Measurements from ENCODE around the gene EMSY.

EMSY gene

DNA sequence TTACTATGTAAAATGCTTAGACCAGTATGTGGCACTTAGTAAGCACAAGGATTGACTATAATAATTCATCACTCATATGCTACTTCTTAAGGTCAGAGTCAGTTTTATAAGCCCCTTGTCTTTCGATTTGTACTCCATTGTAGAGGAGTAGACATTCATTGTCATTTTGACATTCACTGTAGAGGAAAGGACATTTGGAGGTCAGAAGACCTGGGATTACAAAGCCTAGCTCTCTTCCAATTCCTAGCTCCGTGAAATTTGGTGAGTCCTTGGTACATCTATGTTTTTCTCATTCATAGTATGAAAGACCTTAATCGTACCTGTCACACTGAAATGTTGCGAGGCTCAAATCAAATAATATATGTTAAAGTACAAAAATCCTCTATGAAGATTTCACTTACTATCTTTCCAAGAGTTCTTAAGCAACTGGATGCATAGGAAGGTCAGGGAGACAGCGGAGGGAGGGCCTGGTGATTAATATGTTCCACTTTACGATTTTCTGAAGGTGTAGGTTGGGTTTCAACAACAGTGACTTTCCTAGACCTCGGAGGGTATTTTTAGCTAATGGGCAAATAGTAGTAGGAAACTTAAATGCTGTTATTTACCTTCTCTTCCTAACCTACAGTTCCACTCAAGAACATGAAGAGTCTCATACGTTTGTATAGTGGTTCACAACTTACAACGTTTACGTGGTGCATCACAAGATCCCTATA is 1.4 kb upstream of the EMSY start:
- DNase-seq (ENCODE audit: low read depth), result no peak
- peak overlapping the region; percentile 97 for H3K4me3 ChIP-seq (ENCODE audit: low read depth, low read length)
- TF ChIP-seq, protein P1, sequence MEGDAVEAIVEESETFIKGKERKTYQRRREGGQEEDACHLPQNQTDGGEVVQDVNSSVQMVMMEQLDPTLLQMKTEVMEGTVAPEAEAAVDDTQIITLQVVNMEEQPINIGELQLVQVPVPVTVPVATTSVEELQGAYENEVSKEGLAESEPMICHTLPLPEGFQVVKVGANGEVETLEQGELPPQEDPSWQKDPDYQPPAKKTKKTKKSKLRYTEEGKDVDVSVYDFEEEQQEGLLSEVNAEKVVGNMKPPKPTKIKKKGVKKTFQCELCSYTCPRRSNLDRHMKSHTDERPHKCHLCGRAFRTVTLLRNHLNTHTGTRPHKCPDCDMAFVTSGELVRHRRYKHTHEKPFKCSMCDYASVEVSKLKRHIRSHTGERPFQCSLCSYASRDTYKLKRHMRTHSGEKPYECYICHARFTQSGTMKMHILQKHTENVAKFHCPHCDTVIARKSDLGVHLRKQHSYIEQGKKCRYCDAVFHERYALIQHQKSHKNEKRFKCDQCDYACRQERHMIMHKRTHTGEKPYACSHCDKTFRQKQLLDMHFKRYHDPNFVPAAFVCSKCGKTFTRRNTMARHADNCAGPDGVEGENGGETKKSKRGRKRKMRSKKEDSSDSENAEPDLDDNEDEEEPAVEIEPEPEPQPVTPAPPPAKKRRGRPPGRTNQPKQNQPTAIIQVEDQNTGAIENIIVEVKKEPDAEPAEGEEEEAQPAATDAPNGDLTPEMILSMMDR (IDR thresholded peaks at IDR 0.05; ENCODE audit: insufficient read depth, low read depth, low read length, missing control alignments), result no peak

GRCh38 chr11:76444065-76444383 is 794 bp upstream of the EMSY start:
- DNase-seq (ENCODE audit: low read depth), result no peak
- TF ChIP-seq, protein P1 (IDR thresholded peaks at IDR 0.05; ENCODE audit: insufficient read depth, low read depth, low read length, missing control alignments), result no peak
- peak overlapping the region; percentile 97 for H3K4me3 ChIP-seq (ENCODE audit: low read depth, low read length)

GRCh38 chr11:76445121-76446084 is 585 bp downstream of the EMSY start:
- TF ChIP-seq, protein P1 (IDR thresholded peaks at IDR 0.05; ENCODE audit: insufficient read depth, low read depth, low read length, missing control alignments), result no peak
- peak overlapping the region; percentile 97 for H3K4me3 ChIP-seq (ENCODE audit: low read depth, low read length)

GRCh38 chr11:76448506-76448905 is 3.7 kb downstream of the EMSY start:
- H3K4me3 ChIP-seq (ENCODE audit: low read depth, low read length), result no peak overlapping the region
- DNase-seq (ENCODE audit: low read depth), result no peak
- TF ChIP-seq, protein P1 (IDR thresholded peaks at IDR 0.05; ENCODE audit: insufficient read depth, low read depth, low read length, missing control alignments), result no peak

More at GRCh38 chr11:76445121-76446084, 585 bp downstream of the EMSY start:
- DNase-seq (ENCODE audit: low read depth), result peak; percentile 63

DNA sequence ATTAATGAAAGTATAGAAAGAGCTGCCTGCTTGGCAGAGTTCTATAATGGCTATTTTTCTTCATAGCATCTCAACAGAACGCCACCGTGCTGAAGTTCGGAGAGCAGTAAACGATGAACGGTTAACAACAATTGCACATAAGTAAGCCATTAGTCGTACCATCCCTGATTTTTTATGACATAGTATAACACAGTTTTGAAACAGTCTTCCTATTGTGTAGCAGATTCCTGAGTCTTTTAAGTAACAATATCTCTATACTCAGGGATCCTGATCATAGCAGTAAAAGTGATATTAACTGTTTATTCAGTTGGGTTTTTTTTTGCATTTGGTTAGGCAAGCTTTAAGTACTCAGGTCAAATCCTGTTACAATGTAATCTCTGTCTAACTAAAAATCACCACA is 8.4 kb downstream of the EMSY start:
- no peak for DNase-seq (ENCODE audit: low read depth)
- H3K4me3 ChIP-seq (ENCODE audit: low read depth, low read length), result no peak overlapping the region
- TF ChIP-seq, protein P1 (IDR thresholded peaks at IDR 0.05; ENCODE audit: insufficient read depth, low read depth, low read length, missing control alignments), result no peak

DNA sequence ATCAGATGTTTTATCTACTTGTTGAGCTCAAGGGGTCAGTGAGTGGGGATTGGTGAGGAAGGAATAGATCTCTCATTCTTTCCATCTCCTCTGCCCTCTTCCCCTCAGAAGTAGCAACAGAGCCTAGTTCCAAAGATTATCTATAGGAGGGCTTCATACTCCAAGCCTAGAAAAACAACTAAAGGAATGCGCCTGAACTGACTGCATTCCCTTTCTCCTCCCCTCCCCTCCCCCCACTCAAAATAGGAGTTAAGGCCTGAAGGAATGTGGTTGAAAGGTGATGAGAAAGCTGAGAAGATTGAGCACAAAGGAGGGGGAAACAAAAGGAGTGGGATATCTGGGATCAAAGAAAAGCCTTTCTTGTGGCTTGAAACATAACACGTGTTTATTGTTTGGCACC is 10.5 kb downstream of the EMSY start:
- no peak overlapping the region for H3K4me3 ChIP-seq (ENCODE audit: low read depth, low read length)
- no peak for DNase-seq (ENCODE audit: low read depth)
- TF ChIP-seq, protein P1 (IDR thresholded peaks at IDR 0.05; ENCODE audit: insufficient read depth, low read depth, low read length, missing control alignments), result no peak

Measured in GM12865 (cell line).